HEK293 (cell line): ENCODE data around the gene USP2.

Experiments
- FEZF1 ChIP-seq: fragments of 450-650 bp; formaldehyde crosslinking; IDR thresholded peaks from 2 replicates; pipeline ENCODE4 v1.5.1; 2016; ENCODE audit warnings: missing biosample characterization, missing genetic modification characterization
- GFI1B ChIP-seq: fragments of 450-650 bp; formaldehyde crosslinking; IDR thresholded peaks from 2 replicates; pipeline ENCODE4 v1.5.1; 2016; ENCODE audit warnings: missing biosample characterization, missing genetic modification characterization
- GLI2 ChIP-seq: fragments of 450-650 bp; formaldehyde crosslinking; IDR thresholded peaks from 2 replicates; pipeline ENCODE4; 2017; ENCODE audit warnings: missing biosample characterization, missing genetic modification characterization, low read depth, borderline replicate concordance
- GLI4 ChIP-seq: fragments of 450-650 bp; formaldehyde crosslinking; IDR thresholded peaks from 2 replicates; pipeline ENCODE4 v1.5.1; 2016; ENCODE audit warnings: missing biosample characterization, missing genetic modification characterization
- KLF1 ChIP-seq: fragments of 450-650 bp; formaldehyde crosslinking; IDR thresholded peaks from 2 replicates; pipeline ENCODE4 v1.5.1; 2016; ENCODE audit warnings: missing biosample characterization, missing genetic modification characterization
- PRDM1 ChIP-seq: fragments of 450-650 bp; formaldehyde crosslinking; IDR thresholded peaks from 2 replicates; pipeline ENCODE4; 2016; ENCODE audit warnings: missing biosample characterization, missing genetic modification characterization
- SALL2 ChIP-seq: fragments of 450-650 bp; formaldehyde crosslinking; IDR thresholded peaks from 2 replicates; pipeline ENCODE4 v1.5.0; 2017; ENCODE audit warnings: missing biosample characterization, mild to moderate bottlenecking, missing genetic modification characterization, borderline replicate concordance
- SCRT1 ChIP-seq: fragments of 450-650 bp; formaldehyde crosslinking; IDR thresholded peaks from 2 replicates; pipeline ENCODE4 v1.5.1; 2016; ENCODE audit warnings: missing biosample characterization, missing genetic modification characterization, borderline replicate concordance
- SCRT2 ChIP-seq: fragments of 450-650 bp; formaldehyde crosslinking; IDR thresholded peaks from 2 replicates; pipeline ENCODE4 v1.5.1; 2016; ENCODE audit warnings: missing biosample characterization, missing genetic modification characterization
- TCF7L2 ChIP-seq: IDR thresholded peaks from 2 replicates; pipeline ENCODE4 v1.6.1; 2011; ENCODE audit warnings: low read depth, mild to moderate bottlenecking, inconsistent platforms, low read length, moderate library complexity, borderline replicate concordance
- ZBTB7A ChIP-seq: fragments of 450-650 bp; formaldehyde crosslinking; IDR thresholded peaks from 2 replicates; pipeline ENCODE4 v1.5.1; 2016; ENCODE audit warnings: low read depth, missing biosample characterization, missing genetic modification characterization
- ZFP69B ChIP-seq: fragments of 450-650 bp; formaldehyde crosslinking; IDR thresholded peaks from 2 replicates; pipeline ENCODE4 v1.5.1; 2016; ENCODE audit warnings: missing biosample characterization, missing genetic modification characterization
- ZNF114 ChIP-seq: fragments of 450-650 bp; formaldehyde crosslinking; IDR thresholded peaks from 2 replicates; pipeline ENCODE4 v1.5.0; 2017; ENCODE audit warnings: missing biosample characterization, missing genetic modification characterization
- ZNF146 ChIP-seq: fragments of 450-650 bp; formaldehyde crosslinking; IDR thresholded peaks from 2 replicates; pipeline ENCODE4 v1.5.1; 2016; ENCODE audit warnings: missing biosample characterization, missing genetic modification characterization
- ZNF155 ChIP-seq: fragments of 450-650 bp; formaldehyde crosslinking; IDR thresholded peaks from 2 replicates; pipeline ENCODE4 v1.5.1; 2016; ENCODE audit warnings: missing biosample characterization, missing genetic modification characterization
- ZNF221 ChIP-seq: fragments of 450-650 bp; formaldehyde crosslinking; IDR thresholded peaks from 2 replicates; pipeline ENCODE4 v1.5.1; 2017; ENCODE audit warnings: missing biosample characterization, missing genetic modification characterization, borderline replicate concordance
- ZNF239 ChIP-seq: fragments of 450-650 bp; formaldehyde crosslinking; IDR thresholded peaks from 2 replicates; pipeline ENCODE4 v1.5.1; 2016; ENCODE audit warnings: missing biosample characterization, missing genetic modification characterization
- ZNF398 ChIP-seq: fragments of 450-650 bp; formaldehyde crosslinking; IDR thresholded peaks from 2 replicates; pipeline ENCODE4 v1.5.1; 2017; ENCODE audit warnings: missing biosample characterization, missing genetic modification characterization
- ZNF404 ChIP-seq: fragments of 450-650 bp; formaldehyde crosslinking; IDR thresholded peaks from 2 replicates; pipeline ENCODE4 v1.5.1; 2017; ENCODE audit warnings: missing biosample characterization, missing genetic modification characterization
- ZNF48 ChIP-seq: fragments of 450-650 bp; formaldehyde crosslinking; IDR thresholded peaks from 2 replicates; pipeline ENCODE4 v1.5.1; 2016; ENCODE audit warnings: missing biosample characterization, missing genetic modification characterization
- ZNF549 ChIP-seq: fragments of 450-650 bp; IDR thresholded peaks from 2 replicates; pipeline ENCODE4 v1.5.1; 2018; ENCODE audit warnings: missing biosample characterization, missing genetic modification characterization, mild to moderate bottlenecking, inconsistent platforms, moderate library complexity
- ZNF560 ChIP-seq: fragments of 450-650 bp; formaldehyde crosslinking; IDR thresholded peaks from 2 replicates; pipeline ENCODE4 v1.5.1; 2017; ENCODE audit warnings: missing biosample characterization, missing genetic modification characterization, borderline replicate concordance
- ZNF585B ChIP-seq: fragments of 450-650 bp; formaldehyde crosslinking; IDR thresholded peaks from 2 replicates; pipeline ENCODE4 v1.5.1; 2016; ENCODE audit warnings: missing biosample characterization, missing genetic modification characterization
- ZNF654 ChIP-seq: fragments of 450-650 bp; formaldehyde crosslinking; IDR thresholded peaks from 2 replicates; pipeline ENCODE4 v1.5.1; 2016; ENCODE audit warnings: low read depth, missing biosample characterization, missing genetic modification characterization
- ZNF670 ChIP-seq: fragments of 450-650 bp; formaldehyde crosslinking; IDR thresholded peaks from 2 replicates; pipeline ENCODE4 v1.5.1; 2016; ENCODE audit warnings: missing biosample characterization, missing genetic modification characterization, low read depth
- ZSCAN18 ChIP-seq: fragments of 450-650 bp; formaldehyde crosslinking; IDR thresholded peaks from 2 replicates; pipeline ENCODE4 v1.5.1; 2016; ENCODE audit warnings: missing biosample characterization, missing genetic modification characterization
- TF ChIP-seq, protein P1 (sequence below): fragments of 450-650 bp; formaldehyde crosslinking; IDR thresholded peaks from 2 replicates; pipeline ENCODE4 v1.5.1; 2016; ENCODE audit warnings: missing biosample characterization, missing genetic modification characterization
- TF ChIP-seq, protein P2 (sequence below): sonication (generic); formaldehyde crosslinking; IDR thresholded peaks from 2 replicates; pipeline ENCODE4 v1.8.1; 2022; ENCODE audit warnings: mild to moderate bottlenecking, moderate library complexity, missing genetic modification reagents
- TF ChIP-seq, protein P3 (sequence below): fragments of 450-650 bp; formaldehyde crosslinking; IDR thresholded peaks from 2 replicates; pipeline ENCODE4 v1.5.1; 2016; ENCODE audit warnings: missing biosample characterization, missing genetic modification characterization
- TF ChIP-seq, protein P4 (sequence below): fragments of 450-650 bp; formaldehyde crosslinking; IDR thresholded peaks from 2 replicates; pipeline ENCODE4 v1.5.1; 2016; ENCODE audit warnings: missing biosample characterization, missing genetic modification characterization
- TF ChIP-seq, protein P5 (sequence below): fragments of 450-650 bp; IDR thresholded peaks from 2 replicates; pipeline ENCODE4 v1.5.1; 2018; ENCODE audit warnings: missing biosample characterization, mild to moderate bottlenecking, missing genetic modification characterization

Gene USP2

DNA sequence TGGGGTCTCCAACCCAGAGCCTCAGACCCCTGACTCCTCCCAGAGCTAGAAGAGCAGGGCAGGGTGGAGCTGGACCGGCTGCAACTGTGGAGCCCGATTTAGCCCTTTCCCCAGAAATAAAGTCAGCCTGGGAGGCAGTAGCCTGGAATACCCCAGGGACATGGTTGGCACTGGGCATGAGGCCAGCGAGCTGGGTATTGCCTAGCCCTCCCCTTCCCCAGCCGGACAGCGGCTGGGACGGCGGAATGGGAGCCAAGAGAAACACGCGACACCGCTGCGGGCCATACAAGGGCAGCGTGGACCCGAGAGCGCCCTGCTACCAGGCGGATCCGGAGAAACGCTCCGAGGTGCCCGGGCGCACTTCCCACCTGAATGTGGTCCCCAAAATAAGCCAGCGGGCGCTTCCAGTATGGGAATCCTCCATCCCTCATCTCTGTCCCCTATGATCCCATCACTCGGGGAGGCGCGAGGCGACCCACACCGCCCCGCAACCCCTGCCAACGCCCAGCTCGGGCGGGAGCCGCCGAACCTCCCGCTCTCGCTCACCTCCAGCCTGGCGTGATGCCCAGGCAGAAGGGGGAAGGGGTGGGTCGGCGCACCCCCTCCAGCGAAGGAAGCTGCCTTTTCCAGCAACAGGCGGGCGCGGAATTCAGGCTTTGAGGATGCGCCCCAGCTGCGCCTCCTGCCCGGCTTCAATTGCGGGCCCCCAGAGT lies 65.3 kb downstream of the USP2 start (continued):
- no peak for TF ChIP-seq ZNF146 (tag by site-specific recombination)
- no peak for TF ChIP-seq ZNF155 (tag by site-specific recombination)
- no peak for TF ChIP-seq ZNF585B
- TF ChIP-seq ZNF114 = no peak
- TF ChIP-seq, protein P1, sequence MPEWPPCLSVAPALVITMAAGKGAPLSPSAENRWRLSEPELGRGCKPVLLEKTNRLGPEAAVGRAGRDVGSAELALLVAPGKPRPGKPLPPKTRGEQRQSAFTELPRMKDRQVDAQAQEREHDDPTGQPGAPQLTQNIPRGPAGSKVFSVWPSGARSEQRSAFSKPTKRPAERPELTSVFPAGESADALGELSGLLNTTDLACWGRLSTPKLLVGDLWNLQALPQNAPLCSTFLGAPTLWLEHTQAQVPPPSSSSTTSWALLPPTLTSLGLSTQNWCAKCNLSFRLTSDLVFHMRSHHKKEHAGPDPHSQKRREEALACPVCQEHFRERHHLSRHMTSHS = no peak
- TF ChIP-seq, protein P2, sequence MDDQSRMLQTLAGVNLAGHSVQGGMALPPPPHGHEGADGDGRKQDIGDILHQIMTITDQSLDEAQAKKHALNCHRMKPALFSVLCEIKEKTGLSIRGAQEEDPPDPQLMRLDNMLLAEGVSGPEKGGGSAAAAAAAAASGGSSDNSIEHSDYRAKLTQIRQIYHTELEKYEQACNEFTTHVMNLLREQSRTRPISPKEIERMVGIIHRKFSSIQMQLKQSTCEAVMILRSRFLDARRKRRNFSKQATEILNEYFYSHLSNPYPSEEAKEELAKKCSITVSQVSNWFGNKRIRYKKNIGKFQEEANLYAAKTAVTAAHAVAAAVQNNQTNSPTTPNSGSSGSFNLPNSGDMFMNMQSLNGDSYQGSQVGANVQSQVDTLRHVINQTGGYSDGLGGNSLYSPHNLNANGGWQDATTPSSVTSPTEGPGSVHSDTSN (CRISPR knock-in tag) = no peak
- no peak for TF ChIP-seq ZNF560
- no peak for TF ChIP-seq ZBTB7A
- no peak for TF ChIP-seq ZNF239 (tag by site-specific recombination)
- TF ChIP-seq KLF1 (tag by site-specific recombination) = peak; percentile 85
- peak; percentile 98 for TF ChIP-seq ZNF398 (tag by site-specific recombination)
- TF ChIP-seq SCRT2 (tag by site-specific recombination) = peak; percentile 96
- peak; percentile 66 for TF ChIP-seq SCRT1 (tag by site-specific recombination)
- no peak for TF ChIP-seq GLI4 (tag by site-specific recombination)
- TF ChIP-seq SALL2 (tag by site-specific recombination) = no peak
- no peak for TF ChIP-seq GFI1B (tag by site-specific recombination)
- TF ChIP-seq FEZF1 (tag by site-specific recombination) = peak; percentile 84
- TF ChIP-seq ZNF654 (tag by site-specific recombination) = no peak
- no peak for TF ChIP-seq ZNF549 (tag by site-specific recombination)
- no peak for TF ChIP-seq ZFP69B (tag by site-specific recombination)
- TF ChIP-seq GLI2 (tag by site-specific recombination) = no peak
- TF ChIP-seq TCF7L2 = no peak
- TF ChIP-seq ZNF48 (tag by site-specific recombination) = no peak
- TF ChIP-seq, protein P3, sequence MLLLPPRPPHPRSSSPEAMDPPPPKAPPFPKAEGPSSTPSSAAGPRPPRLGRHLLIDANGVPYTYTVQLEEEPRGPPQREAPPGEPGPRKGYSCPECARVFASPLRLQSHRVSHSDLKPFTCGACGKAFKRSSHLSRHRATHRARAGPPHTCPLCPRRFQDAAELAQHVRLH (tag by site-specific recombination) = no peak
- no peak for TF ChIP-seq ZNF404
- TF ChIP-seq, protein P4, sequence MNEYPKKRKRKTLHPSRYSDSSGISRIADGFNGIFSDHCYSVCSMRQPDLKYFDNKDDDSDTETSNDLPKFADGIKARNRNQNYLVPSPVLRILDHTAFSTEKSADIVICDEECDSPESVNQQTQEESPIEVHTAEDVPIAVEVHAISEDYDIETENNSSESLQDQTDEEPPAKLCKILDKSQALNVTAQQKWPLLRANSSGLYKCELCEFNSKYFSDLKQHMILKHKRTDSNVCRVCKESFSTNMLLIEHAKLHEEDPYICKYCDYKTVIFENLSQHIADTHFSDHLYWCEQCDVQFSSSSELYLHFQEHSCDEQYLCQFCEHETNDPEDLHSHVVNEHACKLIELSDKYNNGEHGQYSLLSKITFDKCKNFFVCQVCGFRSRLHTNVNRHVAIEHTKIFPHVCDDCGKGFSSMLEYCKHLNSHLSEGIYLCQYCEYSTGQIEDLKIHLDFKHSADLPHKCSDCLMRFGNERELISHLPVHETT (tag by site-specific recombination) = no peak
- no peak for TF ChIP-seq ZSCAN18
- TF ChIP-seq, protein P5, sequence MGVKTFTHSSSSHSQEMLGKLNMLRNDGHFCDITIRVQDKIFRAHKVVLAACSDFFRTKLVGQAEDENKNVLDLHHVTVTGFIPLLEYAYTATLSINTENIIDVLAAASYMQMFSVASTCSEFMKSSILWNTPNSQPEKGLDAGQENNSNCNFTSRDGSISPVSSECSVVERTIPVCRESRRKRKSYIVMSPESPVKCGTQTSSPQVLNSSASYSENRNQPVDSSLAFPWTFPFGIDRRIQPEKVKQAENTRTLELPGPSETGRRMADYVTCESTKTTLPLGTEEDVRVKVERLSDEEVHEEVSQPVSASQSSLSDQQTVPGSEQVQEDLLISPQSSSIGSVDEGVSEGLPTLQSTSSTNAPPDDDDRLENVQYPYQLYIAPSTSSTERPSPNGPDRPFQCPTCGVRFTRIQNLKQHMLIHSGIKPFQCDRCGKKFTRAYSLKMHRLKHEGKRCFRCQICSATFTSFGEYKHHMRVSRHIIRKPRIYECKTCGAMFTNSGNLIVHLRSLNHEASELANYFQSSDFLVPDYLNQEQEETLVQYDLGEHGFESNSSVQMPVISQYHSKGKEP (tag by site-specific recombination) = no peak
- TF ChIP-seq ZNF670 (tag by site-specific recombination) = no peak
- no peak for TF ChIP-seq PRDM1 (tag by site-specific recombination)
- no peak for TF ChIP-seq ZNF221 (tag by site-specific recombination)
